ENCODE data around the gene CLGN.

Gene CLGN

GRCh38 chr4:140382732-140383131 lies 44.7 kb downstream of the CLGN start:
- DNase-seq (ENCODE audit: low read depth): no peak

- no peak for DNase-seq (ENCODE audit: low read depth)
These were observed 53.3 kb downstream of the CLGN start for GRCh38 chr4:140374130-140374477.

GRCh38 chr4:140373328-140374129 lies 53.9 kb downstream of the CLGN start, which contains the start of gene SCOC:
TSS of gene SCOC (plus strand) at chr4:140373646. CDS start at chr4:140379171, 5,525 bp downstream.
- peak; percentile 96 for DNase-seq (ENCODE audit: low read depth)

GRCh38 chr4:140372751-140373327 lies 54.6 kb downstream of the CLGN start:
- DNase-seq (ENCODE audit: low read depth): peak; percentile 6

GRCh38 chr4:140368686-140369085 lies 58.8 kb downstream of the CLGN start:
- DNase-seq (ENCODE audit: low read depth): no peak

- DNase-seq (ENCODE audit: low read depth): no peak
These were observed 59.7 kb downstream of the CLGN start for GRCh38 chr4:140367738-140368137.

- no peak for DNase-seq (ENCODE audit: low read depth)
These were observed 63.9 kb downstream of the CLGN start for GRCh38 chr4:140363558-140363957.

GRCh38 chr4:140363051-140363450 lies 64.4 kb downstream of the CLGN start:
- no peak for DNase-seq (ENCODE audit: low read depth)

- no peak for DNase-seq (ENCODE audit: low read depth)
These were observed 66.3 kb downstream of the CLGN start for GRCh38 chr4:140361099-140361498.

GRCh38 chr4:140359562-140360427 lies 67.7 kb downstream of the CLGN start:
- DNase-seq (ENCODE audit: low read depth): peak; percentile 64

GRCh38 chr4:140358281-140358680 lies 69.2 kb downstream of the CLGN start:
- DNase-seq (ENCODE audit: low read depth): no peak

GRCh38 chr4:140357868-140358267 lies 69.6 kb downstream of the CLGN start:
- DNase-seq (ENCODE audit: low read depth): no peak

- no peak for DNase-seq (ENCODE audit: low read depth)
These were observed 72.2 kb downstream of the CLGN start for GRCh38 chr4:140355288-140355687.

- DNase-seq (ENCODE audit: low read depth): no peak
These were observed 73.7 kb downstream of the CLGN start for GRCh38 chr4:140353786-140354185.

- DNase-seq (ENCODE audit: low read depth): no peak
These were observed 76.1 kb downstream of the CLGN start for GRCh38 chr4:140351093-140352075.

GRCh38 chr4:140349816-140350215 lies 77.6 kb downstream of the CLGN start:
- no peak for DNase-seq (ENCODE audit: low read depth)

- no peak for DNase-seq (ENCODE audit: low read depth)
These were observed 81.3 kb downstream of the CLGN start for GRCh38 chr4:140346136-140346535.

- DNase-seq (ENCODE audit: low read depth): no peak
These were observed 82.8 kb downstream of the CLGN start for GRCh38 chr4:140344621-140345020.

GRCh38 chr4:140344101-140344500 lies 83.3 kb downstream of the CLGN start:
- DNase-seq (ENCODE audit: low read depth): no peak

GRCh38 chr4:140343303-140343702 lies 84.1 kb downstream of the CLGN start:
- no peak for DNase-seq (ENCODE audit: low read depth)

GRCh38 chr4:140342620-140343019 lies 84.8 kb downstream of the CLGN start:
- no peak for DNase-seq (ENCODE audit: low read depth)

Data from T follicular helper cell (primary cell).